Fibroblast of mammary gland (primary cell): Measurements from ENCODE around the gene TGFA.
"Not testable (repeated sequence)": the region's sequence is repeated elsewhere in the genome, so short reads cannot be mapped to it uniquely, and the experiment has no call there.

Source experiments
- DNase-seq: peaks from one replicate; pipeline ENCODE4 v3.0.0-alpha.2; 2010; ENCODE audit warnings: low read depth
- H3K4me3 ChIP-seq: 2 replicates; pipeline ENCODE4 v1.5.1; 2011; ENCODE audit warnings: low read depth, mild to moderate bottlenecking, low read length, moderate library complexity; ENCODE audit not compliant: control insufficient read depth
- CTCF ChIP-seq: conservative IDR thresholded peaks from 2 replicates; pipeline ENCODE4 v1.5.1; 2011; ENCODE audit warnings: low read depth, low read length, inconsistent platforms; ENCODE audit not compliant: control insufficient read depth, insufficient read depth

The TGFA gene

DNA sequence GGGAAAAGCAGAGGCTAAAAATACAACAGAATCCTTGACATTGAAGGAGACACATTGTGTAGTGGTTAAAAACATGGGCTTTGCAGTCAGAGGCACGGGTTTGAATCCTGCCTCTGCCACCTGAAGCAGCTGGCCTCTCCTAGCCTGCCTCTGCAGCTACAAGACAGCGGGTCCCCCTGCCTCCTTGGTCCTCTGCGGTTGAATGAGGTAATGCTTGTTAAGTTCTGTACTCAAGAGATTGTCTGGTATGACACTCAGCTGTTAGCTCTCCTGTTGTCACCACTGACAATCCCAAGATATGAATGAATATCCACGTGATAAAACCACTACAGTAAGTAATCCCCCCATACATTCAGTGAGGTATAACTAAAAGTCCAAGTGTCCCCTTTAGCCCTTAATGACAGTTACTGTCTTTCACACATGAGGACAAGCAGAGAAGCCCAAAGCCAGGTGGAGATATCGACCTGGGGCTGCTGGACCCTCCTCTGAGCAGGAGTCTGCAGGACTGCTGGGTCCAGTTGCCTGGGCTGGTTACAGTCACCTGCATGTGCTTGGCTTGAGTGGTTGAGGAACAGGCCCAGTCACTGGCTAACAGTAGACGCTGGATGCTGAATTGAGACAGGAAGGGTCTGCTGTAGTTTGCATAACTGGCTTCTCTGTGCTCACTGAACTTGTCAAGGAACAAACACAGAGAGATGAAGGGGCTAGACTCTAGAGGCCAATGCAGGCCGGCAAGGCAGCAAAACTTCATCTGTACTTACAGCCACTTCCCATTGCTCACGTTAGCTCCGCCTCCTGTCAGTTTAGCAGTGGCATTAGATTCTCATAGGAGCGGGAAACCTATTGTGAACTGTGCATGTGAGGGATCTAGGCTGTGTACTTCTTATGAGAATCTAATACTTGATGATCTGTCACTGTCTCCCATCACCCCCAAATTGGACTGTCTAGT lies 85.5 kb downstream of the TGFA start:
- TF ChIP-seq CTCF: no peak
- no peak for DNase-seq
- H3K4me3 ChIP-seq: no peak overlapping the region

DNA sequence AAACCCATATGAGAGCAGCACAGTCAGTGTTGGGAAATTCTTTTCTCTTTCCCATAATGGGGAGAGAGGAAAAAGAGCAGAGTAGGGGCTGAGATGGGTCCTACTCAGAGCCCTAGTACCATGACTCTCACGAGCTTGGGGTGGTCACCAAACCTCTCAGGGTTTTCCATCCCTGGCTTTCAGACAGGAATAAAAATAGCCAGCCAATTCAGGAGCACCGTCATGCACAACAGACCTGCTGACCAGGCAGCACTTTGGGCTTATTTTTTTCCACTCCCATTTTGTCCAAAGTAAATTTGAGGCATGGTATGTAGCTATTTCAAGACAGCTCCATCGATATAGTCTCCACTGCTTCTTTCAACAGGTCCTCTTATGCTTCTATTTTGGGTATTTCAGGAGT lies 86.4 kb downstream of the TGFA start:
- DNase-seq: no peak
- no peak overlapping the region for H3K4me3 ChIP-seq
- no peak for TF ChIP-seq CTCF

DNA sequence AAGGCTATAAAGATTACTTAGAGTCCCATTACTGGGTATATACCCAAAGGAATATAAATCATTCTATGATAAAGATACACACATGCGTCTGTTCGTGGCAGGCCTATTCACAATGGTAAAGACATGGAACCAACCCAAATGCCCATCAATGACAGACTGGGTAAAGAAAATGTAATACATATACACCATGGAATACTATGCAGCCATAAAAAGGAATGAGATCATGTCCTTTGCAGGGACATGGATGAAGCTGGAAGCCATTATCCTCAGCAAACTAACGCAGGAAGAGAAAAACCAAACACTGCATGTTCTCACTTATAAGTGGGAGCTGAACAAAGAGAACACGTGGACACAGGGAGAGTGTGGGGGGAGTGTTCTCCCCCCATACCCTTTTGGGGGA lies 87.0 kb downstream of the TGFA start:
- H3K4me3 ChIP-seq, DNase-seq: not testable (repeated sequence)

- TF ChIP-seq CTCF: no peak
- DNase-seq: no peak
- no peak overlapping the region for H3K4me3 ChIP-seq
These were observed 89.6 kb downstream of the TGFA start for GRCh38 chr2:70463997-70464396.

DNA sequence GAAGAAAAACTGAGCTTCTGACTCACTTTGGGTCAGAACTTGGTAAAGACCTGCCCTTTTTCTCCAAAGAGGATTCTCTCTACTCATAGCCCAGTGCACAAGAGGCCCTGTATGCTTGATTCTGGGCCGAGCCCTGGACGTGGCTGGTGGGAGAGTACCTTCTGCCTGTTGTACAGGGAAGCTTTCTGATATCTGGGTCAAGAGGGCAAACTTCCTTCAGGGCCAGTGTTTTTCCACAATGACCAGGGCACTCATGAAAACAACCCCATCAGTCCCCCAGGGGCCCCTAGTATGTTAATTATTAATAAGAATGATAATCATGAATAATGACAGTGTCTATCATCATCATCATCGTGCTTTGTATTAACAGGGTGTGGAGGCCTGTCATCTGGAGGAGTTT lies 90.0 kb downstream of the TGFA start:
- H3K4me3 ChIP-seq: no peak overlapping the region
- no peak for TF ChIP-seq CTCF
- no peak for DNase-seq

GRCh38 chr2:70461981-70462876 lies 91.4 kb downstream of the TGFA start:
- DNase-seq: no peak
- no peak overlapping the region for H3K4me3 ChIP-seq
- TF ChIP-seq CTCF: no peak

DNA sequence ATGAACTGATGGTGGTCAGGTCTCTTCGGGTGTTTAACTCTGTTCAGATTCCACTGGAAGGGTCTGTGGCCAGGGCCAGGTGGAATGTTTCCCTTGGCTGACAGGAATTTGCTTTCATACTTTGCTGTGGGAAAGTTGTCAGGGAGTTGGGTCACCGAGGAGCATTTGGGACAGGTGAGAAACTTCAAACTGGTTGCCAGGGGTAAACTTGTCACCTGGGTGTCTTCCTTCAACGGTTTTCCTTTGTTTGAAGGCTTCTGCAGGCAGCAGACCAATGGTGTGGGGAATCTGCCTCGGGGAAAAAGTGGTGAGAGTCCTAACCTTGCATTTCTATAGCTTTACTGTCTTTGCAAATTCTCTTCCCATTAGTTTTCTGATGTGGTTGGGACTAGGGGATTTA lies 92.2 kb downstream of the TGFA start:
- DNase-seq: no peak
- no peak overlapping the region for H3K4me3 ChIP-seq
- TF ChIP-seq CTCF: no peak
